K562 (cell line): ENCODE results near the gene RPS10. TPM values are rescaled to one million over a fixed set of nuclear protein-coding genes. Genes with fewer than 3 reads are reported as not detected.

Experiments used
- DNMT1 ChIP-seq: fragments of 450-650 bp; IDR thresholded peaks from 2 replicates; pipeline ENCODE4 v1.6.1; 2016; ENCODE audit warnings: antibody characterized with exemption, mild to moderate bottlenecking
- ILK ChIP-seq: fragments of 450-650 bp; IDR thresholded peaks from 2 replicates; pipeline ENCODE4 v1.6.1; 2016; ENCODE audit warnings: missing genetic modification characterization, low read depth, mild to moderate bottlenecking, missing compliant biosample characterization, moderate library complexity, borderline replicate concordance
- NONO ChIP-seq, 2 experiments: fragments of 200-400 bp in 1 of 2; fragments of 450-650 bp in 1 of 2; formaldehyde crosslinking in 1 of 2; IDR thresholded peaks; 2 replicates each; pipeline ENCODE4 v1.6.1; 2017; ENCODE audit warnings: low read depth in 2 of 2, mild to moderate bottlenecking in 2 of 2, moderate library complexity in 2 of 2, low read length in 1 of 2
- SRSF1 ChIP-seq: fragments of 200-400 bp; formaldehyde crosslinking; IDR thresholded peaks from 2 replicates; pipeline ENCODE4 v1.6.1; 2017; ENCODE audit warnings: mild to moderate bottlenecking, low read depth, low read length, moderate library complexity
- TAF1 ChIP-seq: IDR thresholded peaks from 2 replicates; pipeline ENCODE4 v1.6.1; 2011; ENCODE audit warnings: mild to moderate bottlenecking, low read length, moderate library complexity; ENCODE audit not compliant: insufficient read depth, control insufficient read depth, severe bottlenecking; ENCODE audit errors: extremely low read depth
- TARDBP ChIP-seq: fragments of 450-650 bp; IDR thresholded peaks from 2 replicates; pipeline ENCODE4 v1.6.1; 2016
- ZC3H4 ChIP-seq: sonication (generic); formaldehyde crosslinking; IDR thresholded peaks from 2 replicates; pipeline ENCODE4 v1.9.0; 2021; ENCODE audit warnings: missing genetic modification reagents, borderline replicate concordance
- ZNF140 ChIP-seq: fragments of 250-450 bp; sonication (Bioruptor Pico); IDR thresholded peaks from 2 replicates; pipeline ENCODE4 v1.8.0; 2021; ENCODE audit warnings: moderate library complexity, mild to moderate bottlenecking, inconsistent platforms
- ZNF23 ChIP-seq: fragments of 250-450 bp; sonication (Bioruptor Pico); IDR thresholded peaks from 2 replicates; pipeline ENCODE4 v1.4.0; 2020; ENCODE audit warnings: mild to moderate bottlenecking
- ZNF655 ChIP-seq: fragments of 250-450 bp; sonication (Bioruptor Pico); IDR thresholded peaks from 2 replicates; pipeline ENCODE4 v1.5.0; 2021
- polyA plus RNA-seq, 8 experiments: library from polyadenylated mRNA; depleted of rRNA in 4 of 8; stranded (reverse) in 5 of 8; unstranded in 3 of 8; fragments of >200 nt; fragmentation: Nextera tagmentation in 2 of 8; fragmentation: Illumina TruSeq in 1 of 8; extraction: Ambion mirVana in 2 of 8; extraction: Trizol in 1 of 8; gene quantifications; 2 replicates each; pipeline versions ENCODE4 v1.2.1 to v1.2.3, GENCODE V29; 2011 to 2014; ENCODE audit warnings: inconsistent platforms in 1 of 8, missing spikeins in 1 of 8
- total RNA-seq, 7 experiments: library from RNA; depleted of rRNA in 6 of 7; stranded (reverse); fragments of >200 nt in 6 of 7; fragmentation: Illumina TruSeq in 2 of 7; extraction: Trizol in 2 of 7; gene quantifications; 2 replicates each; pipeline versions ENCODE4 v1.2.1 to v1.2.3, GENCODE V29; 2011 to 2021; ENCODE audit warnings: low replicate concordance in 1 of 7
- TF ChIP-seq, protein P1 (sequence below): fragments of 450-650 bp; IDR thresholded peaks from 2 replicates; pipeline ENCODE4 v1.6.1; 2018; ENCODE audit not compliant: partially characterized antibody
- TF ChIP-seq, protein P2 (sequence below): fragments of 250-450 bp; sonication (Bioruptor Pico); IDR thresholded peaks from 2 replicates; pipeline ENCODE4 v1.5.0; 2020; ENCODE audit warnings: mild to moderate bottlenecking, borderline replicate concordance
- TF ChIP-seq, protein P3 (sequence below): fragments of 450-650 bp; IDR thresholded peaks from 2 replicates; pipeline ENCODE4 v1.6.1; 2018; ENCODE audit warnings: mild to moderate bottlenecking, low read depth; ENCODE audit not compliant: partially characterized antibody

The RPS10 gene
- total and polyA plus RNA-seq, 9 of the 15 experiments (the other 6 are each of a cell fraction or from before 2014, with no cell fraction given) = 2,680 to 5,251 (median 3,876) TPM

DNA sequence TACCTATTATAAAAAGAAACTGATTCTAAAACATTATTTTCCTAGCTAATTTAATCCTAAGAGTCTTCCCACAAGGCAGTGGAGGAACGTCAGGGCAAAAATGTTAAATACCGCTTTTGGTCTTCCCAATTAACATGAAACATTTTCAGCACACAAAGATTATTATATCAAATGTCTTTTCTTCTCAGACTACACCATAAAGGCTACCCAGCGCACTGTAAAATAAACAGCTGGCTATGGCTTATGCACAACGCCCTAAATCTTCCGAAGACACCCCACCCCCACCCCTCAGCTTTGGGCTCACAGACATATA is 34.4 kb downstream of the RPS10 start (continued):
- TF ChIP-seq, protein P1, sequence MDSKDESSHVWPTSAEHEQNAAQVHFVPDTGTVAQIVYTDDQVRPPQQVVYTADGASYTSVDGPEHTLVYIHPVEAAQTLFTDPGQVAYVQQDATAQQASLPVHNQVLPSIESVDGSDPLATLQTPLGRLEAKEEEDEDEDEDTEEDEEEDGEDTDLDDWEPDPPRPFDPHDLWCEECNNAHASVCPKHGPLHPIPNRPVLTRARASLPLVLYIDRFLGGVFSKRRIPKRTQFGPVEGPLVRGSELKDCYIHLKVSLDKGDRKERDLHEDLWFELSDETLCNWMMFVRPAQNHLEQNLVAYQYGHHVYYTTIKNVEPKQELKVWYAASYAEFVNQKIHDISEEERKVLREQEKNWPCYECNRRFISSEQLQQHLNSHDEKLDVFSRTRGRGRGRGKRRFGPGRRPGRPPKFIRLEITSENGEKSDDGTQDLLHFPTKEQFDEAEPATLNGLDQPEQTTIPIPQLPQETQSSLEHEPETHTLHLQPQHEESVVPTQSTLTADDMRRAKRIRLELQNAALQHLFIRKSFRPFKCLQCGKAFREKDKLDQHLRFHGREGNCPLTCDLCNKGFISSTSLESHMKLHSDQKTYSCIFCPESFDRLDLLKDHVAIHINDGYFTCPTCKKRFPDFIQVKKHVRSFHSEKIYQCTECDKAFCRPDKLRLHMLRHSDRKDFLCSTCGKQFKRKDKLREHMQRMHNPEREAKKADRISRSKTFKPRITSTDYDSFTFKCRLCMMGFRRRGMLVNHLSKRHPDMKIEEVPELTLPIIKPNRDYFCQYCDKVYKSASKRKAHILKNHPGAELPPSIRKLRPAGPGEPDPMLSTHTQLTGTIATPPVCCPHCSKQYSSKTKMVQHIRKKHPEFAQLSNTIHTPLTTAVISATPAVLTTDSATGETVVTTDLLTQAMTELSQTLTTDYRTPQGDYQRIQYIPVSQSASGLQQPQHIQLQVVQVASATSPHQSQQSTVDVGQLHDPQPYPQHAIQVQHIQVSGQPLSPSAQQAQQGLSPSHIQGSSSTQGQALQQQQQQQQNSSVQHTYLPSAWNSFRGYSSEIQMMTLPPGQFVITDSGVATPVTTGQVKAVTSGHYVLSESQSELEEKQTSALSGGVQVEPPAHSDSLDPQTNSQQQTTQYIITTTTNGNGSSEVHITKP = no peak
- TF ChIP-seq ZNF140 (no peak), ZC3H4 (CRISPR knock-in tag) (no peak), TARDBP (no peak), ILK (tag) (no peak), TAF1 (no peak), DNMT1 (0 out of 2 replicates have a peak, but pooled peaks have one; percentile 6), NONO (IDR thresholded peaks at IDR 0.05; ENCODE audit: low read depth in 2 of 2, low read length in 1 of 2) (no peak), ZNF23 (CRISPR knock-in tag) (no peak), ZNF655 (no peak), SRSF1 (no peak)
- TF ChIP-seq, protein P2, sequence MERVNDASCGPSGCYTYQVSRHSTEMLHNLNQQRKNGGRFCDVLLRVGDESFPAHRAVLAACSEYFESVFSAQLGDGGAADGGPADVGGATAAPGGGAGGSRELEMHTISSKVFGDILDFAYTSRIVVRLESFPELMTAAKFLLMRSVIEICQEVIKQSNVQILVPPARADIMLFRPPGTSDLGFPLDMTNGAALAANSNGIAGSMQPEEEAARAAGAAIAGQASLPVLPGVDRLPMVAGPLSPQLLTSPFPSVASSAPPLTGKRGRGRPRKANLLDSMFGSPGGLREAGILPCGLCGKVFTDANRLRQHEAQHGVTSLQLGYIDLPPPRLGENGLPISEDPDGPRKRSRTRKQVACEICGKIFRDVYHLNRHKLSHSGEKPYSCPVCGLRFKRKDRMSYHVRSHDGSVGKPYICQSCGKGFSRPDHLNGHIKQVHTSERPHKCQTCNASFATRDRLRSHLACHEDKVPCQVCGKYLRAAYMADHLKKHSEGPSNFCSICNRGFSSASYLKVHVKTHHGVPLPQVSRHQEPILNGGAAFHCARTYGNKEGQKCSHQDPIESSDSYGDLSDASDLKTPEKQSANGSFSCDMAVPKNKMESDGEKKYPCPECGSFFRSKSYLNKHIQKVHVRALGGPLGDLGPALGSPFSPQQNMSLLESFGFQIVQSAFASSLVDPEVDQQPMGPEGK (CRISPR knock-in tag) = no peak
- TF ChIP-seq, protein P3, sequence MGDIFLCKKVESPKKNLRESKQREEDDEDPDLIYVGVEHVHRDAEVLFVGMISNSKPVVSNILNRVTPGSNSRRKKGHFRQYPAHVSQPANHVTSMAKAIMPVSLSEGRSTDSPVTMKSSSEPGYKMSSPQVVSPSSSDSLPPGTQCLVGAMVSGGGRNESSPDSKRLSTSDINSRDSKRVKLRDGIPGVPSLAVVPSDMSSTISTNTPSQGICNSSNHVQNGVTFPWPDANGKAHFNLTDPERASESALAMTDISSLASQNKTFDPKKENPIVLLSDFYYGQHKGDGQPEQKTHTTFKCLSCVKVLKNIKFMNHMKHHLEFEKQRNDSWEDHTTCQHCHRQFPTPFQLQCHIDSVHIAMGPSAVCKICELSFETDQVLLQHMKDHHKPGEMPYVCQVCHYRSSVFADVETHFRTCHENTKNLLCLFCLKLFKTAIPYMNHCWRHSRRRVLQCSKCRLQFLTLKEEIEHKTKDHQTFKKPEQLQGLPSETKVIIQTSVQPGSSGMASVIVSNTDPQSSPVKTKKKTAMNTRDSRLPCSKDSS = no peak
